HEK293 (cell line): Measurements from ENCODE around the gene TOM1L2.

Experiments used
- ZNF121 ChIP-seq: fragments of 450-650 bp; formaldehyde crosslinking; IDR thresholded peaks from 2 replicates; pipeline ENCODE4 v1.5.1; 2016; ENCODE audit warnings: missing biosample characterization, missing genetic modification characterization
- ZNF169 ChIP-seq: fragments of 450-650 bp; formaldehyde crosslinking; IDR thresholded peaks from 2 replicates; pipeline ENCODE4 v1.5.1; 2016; ENCODE audit warnings: missing biosample characterization, missing genetic modification characterization
- ZNF510 ChIP-seq: fragments of 450-650 bp; formaldehyde crosslinking; IDR thresholded peaks from 2 replicates; pipeline ENCODE4 v1.5.1; 2018; ENCODE audit warnings: mild to moderate bottlenecking, missing genetic modification characterization, missing biosample characterization; ENCODE audit not compliant: insufficient replicate concordance
- ZNF549 ChIP-seq: fragments of 450-650 bp; IDR thresholded peaks from 2 replicates; pipeline ENCODE4 v1.5.1; 2018; ENCODE audit warnings: missing biosample characterization, missing genetic modification characterization, mild to moderate bottlenecking, inconsistent platforms, moderate library complexity
- ZNF654 ChIP-seq: fragments of 450-650 bp; formaldehyde crosslinking; IDR thresholded peaks from 2 replicates; pipeline ENCODE4 v1.5.1; 2016; ENCODE audit warnings: low read depth, missing biosample characterization, missing genetic modification characterization
- ZNF664 ChIP-seq: fragments of 450-650 bp; formaldehyde crosslinking; IDR thresholded peaks from 2 replicates; pipeline ENCODE4 v1.5.1; 2016; ENCODE audit warnings: missing biosample characterization, missing genetic modification characterization
- ZNF830 ChIP-seq: fragments of 450-650 bp; IDR thresholded peaks from 2 replicates; pipeline ENCODE4 v1.5.0; 2018; ENCODE audit warnings: missing biosample characterization, missing genetic modification characterization, low read depth, mild to moderate bottlenecking, moderate library complexity
- ZSCAN16 ChIP-seq: fragments of 450-650 bp; formaldehyde crosslinking; IDR thresholded peaks from 2 replicates; pipeline ENCODE4 v1.5.1; 2016; ENCODE audit warnings: missing biosample characterization, missing genetic modification characterization
- TF ChIP-seq, protein P1 (sequence below): fragments of 450-650 bp; formaldehyde crosslinking; IDR thresholded peaks from 2 replicates; pipeline ENCODE4 v1.5.1; 2016; ENCODE audit warnings: missing biosample characterization, missing genetic modification characterization

DNA sequence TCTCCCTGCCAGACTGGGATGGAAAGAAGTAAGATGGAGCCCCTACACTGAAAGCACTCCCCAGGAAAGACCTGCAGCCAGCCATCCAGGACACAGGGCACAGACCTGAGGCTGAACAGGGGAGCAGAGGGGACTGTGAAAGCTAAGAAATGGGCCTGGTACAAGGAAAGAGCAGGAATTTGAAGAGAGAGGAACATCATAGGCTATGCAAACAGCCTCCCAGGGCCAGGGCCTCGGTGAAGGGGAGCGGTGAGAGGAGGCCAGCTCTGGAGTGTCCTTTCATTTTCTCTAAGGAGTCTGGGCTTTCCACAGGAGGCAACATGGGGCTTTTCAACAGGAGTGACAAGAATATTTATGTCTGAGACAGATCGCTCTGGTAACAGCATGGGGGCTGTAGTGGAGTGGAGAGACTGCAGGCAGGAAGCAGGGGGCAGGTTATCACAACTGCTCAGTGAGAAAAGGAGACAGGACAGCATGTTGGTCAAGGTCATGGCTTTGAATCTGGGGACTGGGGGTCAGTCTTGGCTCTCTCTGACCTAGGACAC, 50.1 kb downstream of the TOM1L2 start:
- TF ChIP-seq ZNF121 (tag by site-specific recombination), result no peak
- TF ChIP-seq, protein P1, sequence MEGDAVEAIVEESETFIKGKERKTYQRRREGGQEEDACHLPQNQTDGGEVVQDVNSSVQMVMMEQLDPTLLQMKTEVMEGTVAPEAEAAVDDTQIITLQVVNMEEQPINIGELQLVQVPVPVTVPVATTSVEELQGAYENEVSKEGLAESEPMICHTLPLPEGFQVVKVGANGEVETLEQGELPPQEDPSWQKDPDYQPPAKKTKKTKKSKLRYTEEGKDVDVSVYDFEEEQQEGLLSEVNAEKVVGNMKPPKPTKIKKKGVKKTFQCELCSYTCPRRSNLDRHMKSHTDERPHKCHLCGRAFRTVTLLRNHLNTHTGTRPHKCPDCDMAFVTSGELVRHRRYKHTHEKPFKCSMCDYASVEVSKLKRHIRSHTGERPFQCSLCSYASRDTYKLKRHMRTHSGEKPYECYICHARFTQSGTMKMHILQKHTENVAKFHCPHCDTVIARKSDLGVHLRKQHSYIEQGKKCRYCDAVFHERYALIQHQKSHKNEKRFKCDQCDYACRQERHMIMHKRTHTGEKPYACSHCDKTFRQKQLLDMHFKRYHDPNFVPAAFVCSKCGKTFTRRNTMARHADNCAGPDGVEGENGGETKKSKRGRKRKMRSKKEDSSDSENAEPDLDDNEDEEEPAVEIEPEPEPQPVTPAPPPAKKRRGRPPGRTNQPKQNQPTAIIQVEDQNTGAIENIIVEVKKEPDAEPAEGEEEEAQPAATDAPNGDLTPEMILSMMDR (tag by site-specific recombination), result no peak
- TF ChIP-seq ZNF510 (tag by site-specific recombination), result no peak
- TF ChIP-seq ZNF664 (tag by site-specific recombination), result no peak
- no peak for TF ChIP-seq ZSCAN16 (tag by site-specific recombination)
- no peak for TF ChIP-seq ZNF549 (tag by site-specific recombination)
- no peak for TF ChIP-seq ZNF654 (tag by site-specific recombination)
- no peak for TF ChIP-seq ZNF169 (tag by site-specific recombination)
- TF ChIP-seq ZNF830 (tag by site-specific recombination), result no peak
